ENCODE data around the gene KCTD14.

KCTD14 gene

GRCh38 chr11:78022397-78023396 is at the start of gene KCTD14:
TSS of gene KCTD14 (minus strand) at chr11:78023276. CDS start at chr11:78023249, 27 bp downstream.
- Histone ChIP-seq H3K4me3 (replicated peaks; ENCODE audit: low read depth, low read length) (no peak within 1 kb of the TSS), H3K36me3 (ENCODE audit: control insufficient read depth, insufficient read depth, low read length) (no peaks in the 10 kb centered on the region), H3K27me3 (replicated peaks; ENCODE audit: control insufficient read depth, insufficient read depth, low read length) (no peaks in the 10 kb centered on the region)
- DNase-seq (ENCODE audit: extremely low read depth, insufficient read length), result no peak
- no peak for TF ChIP-seq CTCF (IDR thresholded peaks at IDR 0.05; ENCODE audit: insufficient read depth, low read length, poor library complexity, severe bottlenecking)

GRCh38 chr11:78072455-78072854 is 49.4 kb upstream of the KCTD14 start:
- TF ChIP-seq CTCF (IDR thresholded peaks at IDR 0.05; ENCODE audit: insufficient read depth, low read length, poor library complexity, severe bottlenecking), result no peak
- Histone ChIP-seq H3K27me3 (replicated peaks; ENCODE audit: control insufficient read depth, insufficient read depth, low read length) (no peaks in the 10 kb centered on the region), H3K4me3 (replicated peaks; ENCODE audit: low read depth, low read length) (no peak overlapping the region), H3K36me3 (ENCODE audit: control insufficient read depth, insufficient read depth, low read length) (peaks cover 7% of the 10 kb centered on the region)
- DNase-seq (ENCODE audit: extremely low read depth, insufficient read length), result no peak

- no peaks in the 10 kb centered on the region for H3K27me3 ChIP-seq (replicated peaks; ENCODE audit: control insufficient read depth, insufficient read depth, low read length)
- H3K4me3 ChIP-seq (replicated peaks; ENCODE audit: low read depth, low read length), result no peak overlapping the region
- DNase-seq (ENCODE audit: extremely low read depth, insufficient read length), result no peak
- peaks cover 7% of the 10 kb centered on the region for H3K36me3 ChIP-seq (ENCODE audit: control insufficient read depth, insufficient read depth, low read length)
- no peak for TF ChIP-seq CTCF (IDR thresholded peaks at IDR 0.05; ENCODE audit: insufficient read depth, low read length, poor library complexity, severe bottlenecking)
Measured at GRCh38 chr11:78071717-78072116, 48.6 kb upstream of the KCTD14 start.

- DNase-seq (ENCODE audit: extremely low read depth, insufficient read length), result no peak
- Histone ChIP-seq H3K4me3 (replicated peaks; ENCODE audit: low read depth, low read length) (no peak overlapping the region), H3K27me3 (replicated peaks; ENCODE audit: control insufficient read depth, insufficient read depth, low read length) (no peaks in the 10 kb centered on the region), H3K36me3 (ENCODE audit: control insufficient read depth, insufficient read depth, low read length) (peaks cover 7% of the 10 kb centered on the region)
- no peak for TF ChIP-seq CTCF (IDR thresholded peaks at IDR 0.05; ENCODE audit: insufficient read depth, low read length, poor library complexity, severe bottlenecking)
Measured at GRCh38 chr11:78070621-78071020, 47.5 kb upstream of the KCTD14 start.

GRCh38 chr11:78069465-78069864 is 46.4 kb upstream of the KCTD14 start:
- no peak for TF ChIP-seq CTCF (IDR thresholded peaks at IDR 0.05; ENCODE audit: insufficient read depth, low read length, poor library complexity, severe bottlenecking)
- Histone ChIP-seq H3K4me3 (replicated peaks; ENCODE audit: low read depth, low read length) (no peak overlapping the region), H3K27me3 (replicated peaks; ENCODE audit: control insufficient read depth, insufficient read depth, low read length) (no peaks in the 10 kb centered on the region), H3K36me3 (ENCODE audit: control insufficient read depth, insufficient read depth, low read length) (peaks cover 5% of the 10 kb centered on the region)
- DNase-seq (ENCODE audit: extremely low read depth, insufficient read length), result no peak

Data from GM06990 (cell line).